PC-9 (cell line): ENCODE results near the gene ZIC4.

Source experiments
- CTCF ChIP-seq: fragments of 200-600 bp; sonication (generic); conservative IDR thresholded peaks from 2 replicates; pipeline ENCODE4 v1.6.1; 2017; ENCODE audit warnings: mixed run types, antibody characterized with exemption, mild to moderate bottlenecking, moderate library complexity
- EZH2 ChIP-seq: fragments of 200-600 bp; sonication (generic); IDR thresholded peaks from 2 replicates; pipeline ENCODE4 v1.8.0; 2017; ENCODE audit warnings: antibody characterized with exemption, low read depth

- TF ChIP-seq CTCF (no peak), EZH2 (no peak)
Observed at GRCh38 chr3:147397155-147397874, 9.0 kb downstream of the ZIC4 start.
